ENCODE measurements around the gene DRD2. TPM values are rescaled to one million over a fixed set of nuclear protein-coding genes. Genes with fewer than 3 reads are reported as not detected.

Gene DRD2
- total RNA-seq, 6 donors from 2014 or later: 0.13 TPM; not detected in 5

GRCh38 chr11:113517361-113517760 lies 42.2 kb upstream of the DRD2 start:
- Histone ChIP-seq H3K27ac (no peak overlapping the region), H3K4me1 (no peaks in the 10 kb centered on the region), H3K4me3 (no peak overlapping the region), H3K9me3 (no peaks in the 10 kb centered on the region), H3K27me3 (no peaks in the 10 kb centered on the region), H3K36me3 (no peaks in the 10 kb centered on the region)
- DNase-seq: no peak
- WGBS, 2 donors: 93 to 95% methylated on average over 6 of the region's 6 CpGs
- no peak for ATAC-seq (ENCODE audit: low FRiP score in 2 of 2)
- no peak for TF ChIP-seq POLR2A (IDR thresholded peaks at IDR 0.05)
- TF ChIP-seq EP300 (IDR thresholded peaks at IDR 0.05): no peak
- no peak for TF ChIP-seq POLR2AphosphoS5 (IDR thresholded peaks at IDR 0.05)
- TF ChIP-seq CTCF (IDR thresholded peaks at IDR 0.05): no peak

GRCh38 chr11:113514856-113515255 lies 39.7 kb upstream of the DRD2 start:
- no peak overlapping the region for H3K27ac ChIP-seq
- DNase-seq (no peak), ATAC-seq (ENCODE audit: low FRiP score in 2 of 2) (no peak)
- WGBS, 2 donors: 74 to 79% methylated on average over 2 of the region's 2 CpGs
- H3K27me3 ChIP-seq: no peaks in the 10 kb centered on the region
- TF ChIP-seq EP300 (IDR thresholded peaks at IDR 0.05) (no peak), POLR2AphosphoS5 (IDR thresholded peaks at IDR 0.05) (no peak), CTCF (IDR thresholded peaks at IDR 0.05) (no peak), POLR2A (IDR thresholded peaks at IDR 0.05) (no peak)
- no peaks in the 10 kb centered on the region for H3K9me3 ChIP-seq
- no peaks in the 10 kb centered on the region for H3K36me3 ChIP-seq
- no peaks in the 10 kb centered on the region for H3K4me1 ChIP-seq
- H3K4me3 ChIP-seq: no peak overlapping the region

- no peak for ATAC-seq (ENCODE audit: low FRiP score in 2 of 2)
Measured at GRCh38 chr11:113507341-113507740, 32.1 kb upstream of the DRD2 start.

GRCh38 chr11:113506893-113507292 lies 31.7 kb upstream of the DRD2 start:
- DNase-seq: no peak

More at GRCh38 chr11:113507341-113507740, 32.1 kb upstream of the DRD2 start:
- no peak for DNase-seq
- Histone ChIP-seq H3K4me1 (no peaks in the 10 kb centered on the region), H3K4me3 (no peak overlapping the region), H3K9me3 (no peaks in the 10 kb centered on the region), H3K36me3 (no peaks in the 10 kb centered on the region), H3K27ac (no peak overlapping the region), H3K27me3 (no peaks in the 10 kb centered on the region)
- TF ChIP-seq CTCF (IDR thresholded peaks at IDR 0.05): no peak
- no peak for TF ChIP-seq EP300 (IDR thresholded peaks at IDR 0.05)

More at GRCh38 chr11:113506893-113507292, 31.7 kb upstream of the DRD2 start:
- Histone ChIP-seq H3K36me3 (no peaks in the 10 kb centered on the region), H3K4me1 (no peaks in the 10 kb centered on the region), H3K27me3 (no peaks in the 10 kb centered on the region), H3K4me3 (no peak overlapping the region), H3K9me3 (no peaks in the 10 kb centered on the region), H3K27ac (no peak overlapping the region)
- no peak for ATAC-seq (ENCODE audit: low FRiP score in 2 of 2)
- no peak for TF ChIP-seq POLR2A (IDR thresholded peaks at IDR 0.05)
- no peak for TF ChIP-seq CTCF (IDR thresholded peaks at IDR 0.05)
- TF ChIP-seq POLR2AphosphoS5 (IDR thresholded peaks at IDR 0.05): no peak
- no peak for TF ChIP-seq EP300 (IDR thresholded peaks at IDR 0.05)
- WGBS, 2 donors: 82% methylated on average over 1 of the region's 1 CpG; no CpG with 5 or more reads in 1 of the 2 donors

Data from upper lobe of left lung (tissue), 6 donors.